Keratinocyte (primary cell): ENCODE measurements around the gene SHISAL2B. TPM values are rescaled to one million over a fixed set of nuclear protein-coding genes. Genes with fewer than 3 reads are reported as not detected.

Experiments used
- DNase-seq: peaks from one replicate; pipeline ENCODE4 v3.0.0-alpha.2; 2011; ENCODE audit warnings: low read depth, missing footprints, low spot score
- FAIRE-seq: peaks from 2 replicates; lab custom pipeline; 2011; peaks lifted over from hg19 to GRCh38; lab: Jason Lieb, UNC
- H2AFZ ChIP-seq: 2 replicates; pipeline ENCODE4 v1.6.0; 2012; ENCODE audit warnings: low read length, control low read depth, inconsistent platforms; ENCODE audit not compliant: control insufficient read depth
- H3K27ac ChIP-seq: 2 replicates; pipeline ENCODE4 v1.5.1; 2011; ENCODE audit warnings: low read length; ENCODE audit not compliant: control insufficient read depth, insufficient read depth
- H3K27me3 ChIP-seq: 3 replicates; pipeline ENCODE4 v1.6.0; 2011; ENCODE audit warnings: low read length; ENCODE audit not compliant: control insufficient read depth, insufficient read depth; ENCODE audit errors: extremely low read depth
- H3K36me3 ChIP-seq, 2 experiments: 2 replicates in 1 of 2; 3 replicates in 1 of 2; pipeline ENCODE4 v1.5.1; 2011; ENCODE audit warnings: low read length in 2 of 2, mild to moderate bottlenecking in 1 of 2; ENCODE audit not compliant: control insufficient read depth in 2 of 2, insufficient read depth in 2 of 2; ENCODE audit errors: extremely low read depth in 1 of 2
- H3K4me1 ChIP-seq: 3 replicates; pipeline ENCODE4 v1.5.1; 2011; ENCODE audit warnings: low read length; ENCODE audit not compliant: control insufficient read depth, insufficient read depth; ENCODE audit errors: extremely low read depth
- H3K4me2 ChIP-seq: 3 replicates; pipeline ENCODE4 v1.6.0; 2011; ENCODE audit warnings: low read depth, low read length; ENCODE audit not compliant: control insufficient read depth, insufficient read depth; ENCODE audit errors: extremely low read depth
- H3K4me3 ChIP-seq, 3 experiments: fragments of 200-600 bp in 1 of 3; sonication (generic) in 1 of 3; 2 replicates in 2 of 3; 3 replicates in 1 of 3; pipeline ENCODE4 v1.5.1; 2011 to 2016; ENCODE audit warnings: low read length in 3 of 3, mild to moderate bottlenecking in 3 of 3, control low read depth in 2 of 3, inconsistent platforms in 1 of 3, low read depth in 1 of 3, mixed read lengths in 1 of 3, mixed run types in 1 of 3, moderate library complexity in 1 of 3; ENCODE audit not compliant: control insufficient read depth in 2 of 3, insufficient read depth in 2 of 3; ENCODE audit errors: extremely low read depth in 1 of 3
- H3K79me2 ChIP-seq: 2 replicates; pipeline ENCODE4 v1.6.0; 2012; ENCODE audit warnings: low read length; ENCODE audit not compliant: control insufficient read depth, insufficient read depth
- H3K9ac ChIP-seq: 3 replicates; pipeline ENCODE4 v1.6.0; 2011; ENCODE audit warnings: low read length; ENCODE audit not compliant: control insufficient read depth, insufficient read depth; ENCODE audit errors: extremely low read depth
- H3K9me1 ChIP-seq: 3 replicates; pipeline ENCODE4 v1.6.0; 2011; ENCODE audit warnings: low read length; ENCODE audit not compliant: control insufficient read depth, insufficient read depth; ENCODE audit errors: extremely low read depth
- H3K9me3 ChIP-seq: 2 replicates; pipeline ENCODE4 v1.5.1; 2012; ENCODE audit warnings: low read depth, low read length; ENCODE audit not compliant: control insufficient read depth
- H4K20me1 ChIP-seq: 3 replicates; pipeline ENCODE4 v1.6.0; 2011; ENCODE audit warnings: low read length; ENCODE audit not compliant: control insufficient read depth, insufficient read depth; ENCODE audit errors: extremely low read depth
- EZH2 ChIP-seq: IDR thresholded peaks from one replicate; pipeline ENCODE4 v1.6.1; 2012; ENCODE audit warnings: inconsistent platforms, mild to moderate bottlenecking, low read length, moderate library complexity
- dilution Hi-C: fragments of 300-500 bp; cut with MboI; formaldehyde crosslinking; loops from one replicate; pipeline ENCODE4 v1.7.0; 2020; ENCODE audit warnings: low sequenced_read_pairs; ENCODE audit not compliant: extremely low pct_ligation_motif_present
- polyA plus RNA-seq, 5 experiments: library from polyadenylated mRNA; depleted of rRNA in 3 of 5; stranded (reverse) in 3 of 5; stranded (forward) in 1 of 5; unstranded in 1 of 5; fragments of >200 nt; gene quantifications; 1 replicate in 1 of 5; 2 replicates in 3 of 5; 3 replicates in 1 of 5; pipeline versions ENCODE4 v1.2.1 to v1.2.3, GENCODE V29; 2011 to 2012; ENCODE audit warnings: missing spikeins in 2 of 5, low read depth in 1 of 5, low replicate concordance in 1 of 5
- TF ChIP-seq, protein P1 (sequence below), 3 experiments: IDR thresholded peaks in 1 of 3; conservative IDR thresholded peaks in 1 of 3; optimal IDR thresholded peaks in 1 of 3; 2 replicates in 2 of 3; 3 replicates in 1 of 3; pipeline versions ENCODE3 to v1.5.1; 2011; ENCODE audit warnings: low read length in 3 of 3, mild to moderate bottlenecking in 3 of 3, moderate library complexity in 2 of 3, control low read depth in 1 of 3, inconsistent platforms in 1 of 3; ENCODE audit not compliant: insufficient read depth in 2 of 3; ENCODE audit errors: extremely low read depth in 1 of 3

SHISAL2B gene
- polyA plus RNA-seq, 1 donor (not counting 4 experiments of a cell fraction or from before 2014, with no cell fraction given): not detected

DNA sequence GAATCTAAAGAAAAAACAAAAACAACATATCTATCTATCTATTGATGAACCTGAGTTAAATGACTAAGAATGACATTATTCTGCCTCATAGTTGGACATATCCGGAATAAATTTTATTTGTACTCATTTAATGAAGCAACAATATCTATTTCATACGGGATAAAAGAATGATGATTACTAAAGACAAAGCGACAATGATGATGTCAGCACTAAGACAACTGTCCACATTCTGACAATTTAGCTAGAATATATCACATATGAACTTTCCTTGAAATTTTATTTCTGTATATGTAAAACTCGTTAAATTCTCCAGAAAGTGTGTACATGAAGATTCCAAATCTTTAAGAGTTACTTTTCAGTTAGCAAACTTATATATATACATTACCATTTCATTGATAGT is 23.2 kb upstream of the SHISAL2B start:
- peaks cover 2% of the 10 kb centered on the region for H3K27me3 ChIP-seq
- no peak overlapping the region for H3K4me3 ChIP-seq
- no peaks in the 10 kb centered on the region for H3K36me3 ChIP-seq
- no peaks in the 10 kb centered on the region for H3K79me2 ChIP-seq
- H3K27ac ChIP-seq: no peak overlapping the region
- TF ChIP-seq, protein P1, sequence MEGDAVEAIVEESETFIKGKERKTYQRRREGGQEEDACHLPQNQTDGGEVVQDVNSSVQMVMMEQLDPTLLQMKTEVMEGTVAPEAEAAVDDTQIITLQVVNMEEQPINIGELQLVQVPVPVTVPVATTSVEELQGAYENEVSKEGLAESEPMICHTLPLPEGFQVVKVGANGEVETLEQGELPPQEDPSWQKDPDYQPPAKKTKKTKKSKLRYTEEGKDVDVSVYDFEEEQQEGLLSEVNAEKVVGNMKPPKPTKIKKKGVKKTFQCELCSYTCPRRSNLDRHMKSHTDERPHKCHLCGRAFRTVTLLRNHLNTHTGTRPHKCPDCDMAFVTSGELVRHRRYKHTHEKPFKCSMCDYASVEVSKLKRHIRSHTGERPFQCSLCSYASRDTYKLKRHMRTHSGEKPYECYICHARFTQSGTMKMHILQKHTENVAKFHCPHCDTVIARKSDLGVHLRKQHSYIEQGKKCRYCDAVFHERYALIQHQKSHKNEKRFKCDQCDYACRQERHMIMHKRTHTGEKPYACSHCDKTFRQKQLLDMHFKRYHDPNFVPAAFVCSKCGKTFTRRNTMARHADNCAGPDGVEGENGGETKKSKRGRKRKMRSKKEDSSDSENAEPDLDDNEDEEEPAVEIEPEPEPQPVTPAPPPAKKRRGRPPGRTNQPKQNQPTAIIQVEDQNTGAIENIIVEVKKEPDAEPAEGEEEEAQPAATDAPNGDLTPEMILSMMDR (optimal IDR thresholded peaks at IDR 0.05 in 1 of 3, IDR thresholded peaks at IDR 0.05 in 1 of 3, conservative IDR thresholded peaks at IDR 0.05 in 1 of 3; ENCODE audit: extremely low read depth in 1 of 3, insufficient read depth in 2 of 3, low read length in 3 of 3): no peak
- TF ChIP-seq EZH2: no peak
- no peak overlapping the region for H3K9ac ChIP-seq
- no peak overlapping the region for H3K4me2 ChIP-seq
- dilution Hi-C loops: no loop called here
- no peaks in the 10 kb centered on the region for H3K4me1 ChIP-seq
- H4K20me1 ChIP-seq: no peaks in the 10 kb centered on the region
- H3K9me3 ChIP-seq: no peaks in the 10 kb centered on the region
- FAIRE-seq (no peak), DNase-seq (no peak)
- no peaks in the 10 kb centered on the region for H3K9me1 ChIP-seq
- no peak overlapping the region for H2AFZ ChIP-seq

DNA sequence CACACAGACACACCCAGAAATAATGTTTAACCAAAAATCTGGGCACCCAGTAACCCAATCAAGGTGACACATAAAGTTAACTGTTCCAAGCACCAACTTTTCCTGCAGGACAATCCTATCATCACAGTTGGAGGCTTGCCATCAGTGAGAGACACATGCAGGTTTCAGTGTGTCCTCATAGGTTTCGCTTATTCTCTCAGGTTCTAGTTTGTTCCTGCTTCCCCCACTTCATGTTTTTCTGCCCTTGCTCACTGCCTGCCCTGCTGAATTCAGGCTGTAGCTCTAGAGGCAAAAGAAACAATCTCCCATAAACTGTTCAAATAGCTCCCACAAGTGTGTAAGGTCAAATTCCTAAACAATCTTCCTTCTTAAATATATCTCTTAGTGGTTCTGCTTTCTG is 20.0 kb upstream of the SHISAL2B start:
- dilution Hi-C loops: no loop called here
- Histone ChIP-seq H4K20me1 (no peaks in the 10 kb centered on the region), H2AFZ (no peak overlapping the region), H3K9me3 (no peaks in the 10 kb centered on the region), H3K9me1 (no peaks in the 10 kb centered on the region), H3K4me1 (no peaks in the 10 kb centered on the region), H3K27ac (no peak overlapping the region), H3K4me2 (no peak overlapping the region), H3K79me2 (no peaks in the 10 kb centered on the region), H3K27me3 (peaks cover 3% of the 10 kb centered on the region), H3K36me3 (no peaks in the 10 kb centered on the region), H3K9ac (no peak overlapping the region), H3K4me3 (no peak overlapping the region)
- DNase-seq (no peak), FAIRE-seq (no peak)
- TF ChIP-seq, protein P1 (optimal IDR thresholded peaks at IDR 0.05 in 1 of 3, IDR thresholded peaks at IDR 0.05 in 1 of 3, conservative IDR thresholded peaks at IDR 0.05 in 1 of 3; ENCODE audit: extremely low read depth in 1 of 3, insufficient read depth in 2 of 3, low read length in 3 of 3): no peak
- no peak for TF ChIP-seq EZH2
